ENCODE results near the gene CUBN. TPM values are rescaled to one million over a fixed set of nuclear protein-coding genes. Genes with fewer than 3 reads are reported as not detected.
A peak's percentile ranks its signal among the peaks of the same experiment; 100 is the strongest.

The CUBN gene
- total and polyA plus RNA-seq, 8 donors = 1.5 to 6.8 (median 3.8) TPM

GRCh38 chr10:16941067-16941466 lies 188.5 kb downstream of the CUBN start:
- no peak for DNase-seq
- H3K27ac ChIP-seq = no peak overlapping the region
- ATAC-seq = no peak
- peaks cover 0 to 9% of the 10 kb centered on the region in 2 donors for H3K4me1 ChIP-seq
- intact Hi-C loops (cut with DNase I) = no loop called here
- H3K36me3 ChIP-seq = no peaks in the 10 kb centered on the region
- TF ChIP-seq CTCF (IDR thresholded peaks at IDR 0.05) = no peak
- no peaks in the 10 kb centered on the region for H3K9me3 ChIP-seq
- no peaks in the 10 kb centered on the region for H3K27me3 ChIP-seq
- no peak overlapping the region for H3K4me3 ChIP-seq

GRCh38 chr10:16938952-16939351 lies 190.7 kb downstream of the CUBN start:
- no peak for TF ChIP-seq CTCF (IDR thresholded peaks at IDR 0.05)
- H3K4me1 ChIP-seq = peaks cover 0 to 2% of the 10 kb centered on the region in 2 donors
- H3K4me3 ChIP-seq = no peak overlapping the region
- ATAC-seq = no peak
- no peaks in the 10 kb centered on the region for H3K36me3 ChIP-seq
- H3K27me3 ChIP-seq = no peaks in the 10 kb centered on the region
- no peaks in the 10 kb centered on the region for H3K9me3 ChIP-seq
- H3K27ac ChIP-seq = no peak overlapping the region
- intact Hi-C loops (cut with DNase I) = no loop called here
- DNase-seq = no peak

GRCh38 chr10:16934461-16934860 lies 195.2 kb downstream of the CUBN start:
- no peak for TF ChIP-seq CTCF (IDR thresholded peaks at IDR 0.05)
- Histone ChIP-seq H3K27ac (no peak overlapping the region), H3K4me1 (no peaks in the 10 kb centered on the region), H3K9me3 (no peaks in the 10 kb centered on the region), H3K27me3 (no peaks in the 10 kb centered on the region), H3K4me3 (no peak overlapping the region), H3K36me3 (no peaks in the 10 kb centered on the region)
- DNase-seq (no peak), ATAC-seq (no peak)
- intact Hi-C loops (cut with DNase I) = no loop called here

GRCh38 chr10:16933783-16934182 lies 195.8 kb downstream of the CUBN start:
- TF ChIP-seq CTCF (IDR thresholded peaks at IDR 0.05) = no peak
- Histone ChIP-seq H3K4me3 (no peak overlapping the region), H3K9me3 (no peaks in the 10 kb centered on the region), H3K27me3 (no peaks in the 10 kb centered on the region), H3K27ac (no peak overlapping the region), H3K4me1 (no peaks in the 10 kb centered on the region), H3K36me3 (no peaks in the 10 kb centered on the region)
- DNase-seq (peak in 1 of 4 donors; percentile 41), ATAC-seq (no peak)
- intact Hi-C loops (cut with DNase I) = no loop called here

GRCh38 chr10:16931930-16932329 lies 197.7 kb downstream of the CUBN start:
- Histone ChIP-seq H3K36me3 (no peaks in the 10 kb centered on the region), H3K27me3 (no peaks in the 10 kb centered on the region), H3K27ac (no peak overlapping the region), H3K9me3 (no peaks in the 10 kb centered on the region), H3K4me3 (no peak overlapping the region), H3K4me1 (no peaks in the 10 kb centered on the region)
- ATAC-seq = no peak
- intact Hi-C loops (cut with DNase I) = no loop called here
- TF ChIP-seq CTCF (IDR thresholded peaks at IDR 0.05) = no peak
- no peak for DNase-seq
